ENCODE measurements around the gene TRMT6.

Gene TRMT6

GRCh38 chr20:5947276-5947675 is 3.1 kb downstream of the TRMT6 start:
- peak; percentile 48 to 69 for DNase-seq

- DNase-seq: no peak
These were observed 4.4 kb downstream of the TRMT6 start for GRCh38 chr20:5945963-5946362.

GRCh38 chr20:5938456-5939029 is 11.8 kb downstream of the TRMT6 start:
- no peak for DNase-seq

GRCh38 chr20:5936238-5936637 is 14.1 kb downstream of the TRMT6 start:
- no peak for DNase-seq

GRCh38 chr20:5935384-5935783 is 14.9 kb downstream of the TRMT6 start:
- no peak for DNase-seq

GRCh38 chr20:5933802-5934436 is 16.4 kb downstream of the TRMT6 start:
- DNase-seq: no peak

GRCh38 chr20:5932796-5933195 is 17.5 kb downstream of the TRMT6 start:
- no peak for DNase-seq

GRCh38 chr20:5931411-5931810 is 18.9 kb downstream of the TRMT6 start:
- no peak for DNase-seq

GRCh38 chr20:5928836-5929715 is 21.3 kb downstream of the TRMT6 start:
- no peak for DNase-seq

GRCh38 chr20:5927749-5928462 is 22.4 kb downstream of the TRMT6 start:
- no peak for DNase-seq

GRCh38 chr20:5925551-5925950 is 24.8 kb downstream of the TRMT6 start:
- DNase-seq: no peak

- no peak for DNase-seq
These were observed 26.8 kb downstream of the TRMT6 start for GRCh38 chr20:5923493-5923892.

GRCh38 chr20:5920581-5920980 is 29.8 kb downstream of the TRMT6 start:
- no peak for DNase-seq

GRCh38 chr20:5919626-5920544 is 30.4 kb downstream of the TRMT6 start:
- peak in 1 of 2 experiments; percentile 25 for DNase-seq

- peak in 1 of 2 experiments; percentile 5 for DNase-seq
These were observed 31.3 kb downstream of the TRMT6 start for GRCh38 chr20:5918856-5919625.

- no peak for DNase-seq
These were observed 35.5 kb downstream of the TRMT6 start for GRCh38 chr20:5914859-5915258.

- DNase-seq: no peak
These were observed 37.2 kb downstream of the TRMT6 start for GRCh38 chr20:5913166-5913565.

GRCh38 chr20:5910186-5910585 is 40.1 kb downstream of the TRMT6 start:
- no peak for DNase-seq

- DNase-seq: no peak
These were observed 41.4 kb downstream of the TRMT6 start for GRCh38 chr20:5908981-5909380.

- no peak for DNase-seq
These were observed 49.4 kb downstream of the TRMT6 start for GRCh38 chr20:5900908-5901307.

GRCh38 chr20:5899444-5899843 is 50.9 kb downstream of the TRMT6 start:
- DNase-seq: no peak
